ENCODE results near the gene NPAS3.

NPAS3 gene

DNA sequence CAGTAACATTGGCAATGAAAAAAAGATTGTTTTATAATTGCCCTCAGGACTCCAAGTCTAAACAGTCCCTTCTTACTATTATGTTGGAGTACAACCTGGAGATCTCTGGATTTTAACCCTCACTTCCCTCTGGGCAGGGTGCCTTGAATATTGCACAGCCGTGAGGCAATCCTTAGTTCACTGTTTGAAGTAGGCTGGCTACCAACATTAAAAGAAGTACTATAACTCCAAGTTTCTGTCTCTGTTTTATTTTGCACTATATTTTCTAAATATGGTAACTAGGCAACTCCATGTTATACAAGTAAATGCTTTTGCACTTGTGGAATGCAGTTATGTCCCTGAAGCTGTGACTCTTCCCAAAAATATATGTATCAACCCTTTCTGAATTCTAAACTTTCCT is 521.5 kb downstream of the NPAS3 start:
- in situ Hi-C loops (cut with HindIII; ENCODE audit: low sequenced_read_pairs), result no loop called here

DNA sequence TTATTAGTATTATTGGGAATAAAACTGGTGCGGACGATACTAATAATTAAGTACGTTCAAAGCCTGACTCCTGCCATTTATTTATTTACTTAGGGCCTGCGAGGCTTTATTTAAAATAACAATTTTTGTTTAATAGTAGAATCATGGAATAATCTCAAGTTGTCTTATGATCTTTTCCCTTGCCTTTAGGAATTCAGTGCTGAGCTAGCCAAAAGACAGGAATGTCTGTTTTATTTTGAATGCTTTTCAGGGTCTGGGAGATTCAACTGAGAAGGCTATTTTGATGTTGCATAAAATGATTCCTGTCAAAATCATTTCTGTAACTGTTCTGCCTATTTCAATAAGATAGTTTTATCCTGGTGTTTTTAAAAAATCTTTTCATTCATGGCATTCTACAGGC is 522.4 kb downstream of the NPAS3 start:
- in situ Hi-C loops (cut with HindIII; ENCODE audit: low sequenced_read_pairs), result no loop called here

GRCh38 chr14:33463731-33464130 is 525.1 kb downstream of the NPAS3 start:
- in situ Hi-C loops (cut with HindIII; ENCODE audit: low sequenced_read_pairs), result no loop called here

GRCh38 chr14:33464254-33464962 is 525.7 kb downstream of the NPAS3 start:
- in situ Hi-C loops (cut with HindIII; ENCODE audit: low sequenced_read_pairs), result no loop called here

- in situ Hi-C loops (cut with HindIII; ENCODE audit: low sequenced_read_pairs), result no loop called here
These were observed 527.4 kb downstream of the NPAS3 start for GRCh38 chr14:33465846-33466700.

DNA sequence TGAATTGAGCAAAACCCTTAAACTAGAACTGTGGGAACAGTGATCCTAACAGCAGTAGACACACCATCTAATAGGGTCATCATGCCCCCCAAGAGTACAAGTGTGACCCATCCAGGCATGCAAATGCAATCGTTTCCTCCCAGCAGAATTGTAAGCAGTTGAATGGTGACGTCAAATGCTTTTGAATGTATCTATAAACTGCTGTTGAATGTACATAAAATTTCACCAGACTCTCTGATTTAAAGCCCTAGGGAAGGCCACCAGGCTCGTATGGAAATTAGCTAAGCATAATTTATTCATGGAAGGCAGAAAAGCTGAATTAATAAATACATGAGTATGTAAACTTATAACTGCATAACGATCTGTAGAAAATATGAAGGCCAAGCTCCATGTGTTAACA is 529.3 kb downstream of the NPAS3 start:
- in situ Hi-C loops (cut with HindIII; ENCODE audit: low sequenced_read_pairs), result no loop called here

DNA sequence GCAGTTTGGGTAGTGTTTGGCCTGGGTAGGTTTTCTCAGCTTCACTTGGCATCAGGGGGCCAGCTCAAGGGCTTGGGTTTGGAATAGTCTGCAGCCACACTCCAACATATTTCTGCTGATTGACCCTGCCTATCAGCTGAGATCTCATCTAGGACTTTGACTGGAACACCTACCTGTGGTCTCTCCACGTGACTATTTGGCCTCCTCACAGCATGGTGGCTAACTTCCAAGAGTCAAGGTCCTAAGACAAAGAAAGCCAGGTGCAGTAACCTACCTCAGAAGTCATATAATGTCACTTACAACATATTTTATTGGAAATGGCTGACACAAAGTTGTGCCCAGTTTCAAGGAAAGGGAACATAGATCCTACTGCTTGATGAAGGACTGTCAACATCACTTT is 531.2 kb downstream of the NPAS3 start:
- in situ Hi-C loops (cut with HindIII; ENCODE audit: low sequenced_read_pairs), result no loop called here

DNA sequence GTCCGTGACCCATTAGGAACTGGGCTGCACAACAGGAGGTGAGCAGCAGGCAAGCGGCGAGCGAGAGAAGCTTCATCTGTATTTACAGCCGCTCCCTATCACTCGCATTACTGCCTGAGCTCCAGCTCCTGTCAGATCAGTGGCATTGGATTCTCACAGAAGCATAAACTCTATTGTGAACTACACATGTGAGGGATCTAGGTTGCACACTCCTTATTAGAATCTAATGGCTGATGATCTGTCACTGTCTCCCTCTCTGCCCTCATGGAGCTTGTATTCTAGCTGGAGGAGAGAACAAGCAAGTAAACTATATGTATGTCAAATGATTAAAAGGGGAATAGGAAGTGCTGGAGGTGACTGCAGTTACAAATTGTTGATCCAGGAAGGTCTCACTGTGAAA is 533.1 kb downstream of the NPAS3 start:
- in situ Hi-C loops (cut with HindIII; ENCODE audit: low sequenced_read_pairs), result no loop called here

DNA sequence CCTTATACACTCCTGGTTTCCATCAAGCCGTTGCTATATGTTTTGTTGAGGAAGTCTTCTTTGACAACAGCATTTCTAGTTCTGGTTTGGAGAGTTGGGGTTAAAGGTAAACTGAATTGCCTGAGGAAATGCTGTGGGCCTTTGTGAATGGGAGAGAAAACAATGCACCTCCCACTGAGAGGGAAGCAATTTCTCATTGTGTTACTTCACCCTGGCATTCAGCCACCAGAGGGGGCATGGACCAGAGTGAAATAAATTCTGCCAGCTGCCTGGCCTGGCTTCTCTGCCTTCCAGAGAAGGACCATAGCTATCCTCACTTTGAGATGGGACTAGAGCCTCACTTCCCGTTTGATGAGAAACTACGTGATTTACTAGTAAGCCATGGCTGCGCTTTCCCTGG is 536.9 kb downstream of the NPAS3 start:
- in situ Hi-C loops (cut with HindIII; ENCODE audit: low sequenced_read_pairs), result no loop called here

- in situ Hi-C loops (cut with HindIII; ENCODE audit: low sequenced_read_pairs), result no loop called here
These were observed 539.1 kb downstream of the NPAS3 start for GRCh38 chr14:33477797-33478196.

- in situ Hi-C loops (cut with HindIII; ENCODE audit: low sequenced_read_pairs), result no loop called here
These were observed 541.6 kb downstream of the NPAS3 start for GRCh38 chr14:33480071-33480886.

DNA sequence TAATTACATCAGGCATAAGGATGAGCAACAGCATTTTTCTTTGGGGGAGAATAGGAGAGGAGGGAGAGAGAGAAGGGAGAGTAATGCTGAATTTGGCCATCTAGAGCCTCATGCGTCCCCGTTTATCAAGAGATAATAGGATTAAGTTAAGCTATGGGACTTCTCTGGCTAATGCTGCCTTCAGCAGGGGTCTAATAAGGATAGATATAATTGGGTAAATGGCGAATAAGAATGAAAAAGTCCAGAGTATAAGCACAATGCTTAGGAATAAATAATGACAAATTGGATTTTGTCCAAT is 542.2 kb downstream of the NPAS3 start:
- in situ Hi-C loops (cut with HindIII; ENCODE audit: low sequenced_read_pairs), result no loop called here

DNA sequence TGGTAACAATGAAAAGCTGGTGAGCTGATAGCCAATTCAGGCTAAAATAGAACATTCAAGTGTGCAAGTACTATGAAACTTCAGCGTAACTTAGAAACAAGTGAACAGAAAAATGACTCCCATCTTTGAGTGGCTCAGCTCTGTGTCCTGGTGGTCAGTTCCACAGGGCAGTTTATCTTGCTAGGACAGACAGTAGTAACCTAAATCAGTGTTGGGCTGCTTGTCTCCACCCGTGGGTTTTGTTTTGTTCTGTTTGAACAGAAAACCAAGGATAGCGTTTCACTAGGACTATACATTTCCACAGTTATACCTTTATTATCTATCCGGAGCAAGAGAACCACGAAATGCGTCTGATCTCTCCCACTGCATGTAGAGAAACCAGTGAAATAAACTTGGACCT is 544.4 kb downstream of the NPAS3 start:
- in situ Hi-C loops (cut with HindIII; ENCODE audit: low sequenced_read_pairs), result no loop called here

DNA sequence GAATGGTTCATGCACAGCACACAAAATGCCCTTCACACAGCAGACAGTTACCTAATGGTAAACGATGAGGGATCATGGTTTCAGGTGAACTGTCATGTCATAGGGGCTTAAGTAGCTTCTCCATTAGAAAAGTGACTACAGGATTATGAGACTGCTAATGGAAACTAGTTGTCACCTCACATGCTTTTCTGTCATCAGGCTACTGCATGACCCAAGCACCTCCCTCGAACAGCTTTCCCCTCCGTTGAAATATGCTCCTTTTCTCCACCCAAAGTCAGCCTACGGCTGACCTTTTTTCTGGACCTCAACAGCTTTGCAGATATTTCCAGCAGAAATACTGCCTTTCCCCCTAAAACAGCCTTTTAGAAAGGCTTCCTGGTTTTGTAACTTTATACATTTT is 544.9 kb downstream of the NPAS3 start:
- in situ Hi-C loops (cut with HindIII; ENCODE audit: low sequenced_read_pairs), result no loop called here

DNA sequence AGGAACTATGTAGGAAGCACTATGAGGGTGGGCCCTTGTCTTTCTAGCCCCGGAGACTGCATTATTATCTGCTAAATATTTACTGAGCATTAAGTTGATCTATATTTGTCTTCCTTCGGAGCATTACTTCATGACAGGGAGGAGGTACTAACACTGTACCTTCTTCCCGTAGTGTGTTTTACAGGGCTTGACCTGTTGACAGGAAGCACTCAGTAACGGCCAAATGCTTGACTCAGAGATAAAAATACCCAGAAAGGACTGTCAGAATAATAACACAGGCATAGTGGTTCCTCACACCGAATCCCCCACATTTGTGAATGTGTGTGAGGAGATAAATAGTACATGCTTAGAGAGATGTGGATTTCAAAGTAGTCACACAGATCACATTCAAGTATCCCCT is 545.6 kb downstream of the NPAS3 start:
- in situ Hi-C loops (cut with HindIII; ENCODE audit: low sequenced_read_pairs), result no loop called here

- in situ Hi-C loops (cut with HindIII; ENCODE audit: low sequenced_read_pairs), result no loop called here
These were observed 547.7 kb downstream of the NPAS3 start for GRCh38 chr14:33486332-33486890.

- in situ Hi-C loops (cut with HindIII; ENCODE audit: low sequenced_read_pairs), result no loop called here
These were observed 549.9 kb downstream of the NPAS3 start for GRCh38 chr14:33488582-33488981.

DNA sequence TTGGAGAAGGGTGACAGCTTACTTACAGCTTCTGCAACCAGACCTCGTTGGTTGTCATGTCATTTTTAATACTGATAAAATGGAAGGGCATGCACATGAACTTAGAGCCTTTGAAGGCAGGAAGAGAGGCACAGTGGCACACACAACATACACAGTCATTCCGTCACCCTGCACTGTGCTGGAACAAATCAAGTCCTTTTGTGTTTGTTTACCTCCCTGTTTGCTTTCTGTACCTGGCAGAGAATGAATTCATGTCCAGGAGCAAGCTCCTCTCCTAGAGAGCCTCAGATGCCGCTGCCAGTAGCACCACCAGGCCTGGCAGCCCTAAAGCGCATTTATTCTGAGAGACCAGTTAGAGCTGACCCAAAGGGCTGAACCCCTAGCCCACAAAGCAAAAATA is 551.9 kb downstream of the NPAS3 start:
- in situ Hi-C loops (cut with HindIII; ENCODE audit: low sequenced_read_pairs), result no loop called here

GRCh38 chr14:33491112-33491511 is 552.4 kb downstream of the NPAS3 start:
- in situ Hi-C loops (cut with HindIII; ENCODE audit: low sequenced_read_pairs), result no loop called here

- in situ Hi-C loops (cut with HindIII; ENCODE audit: low sequenced_read_pairs), result no loop called here
These were observed 553.8 kb downstream of the NPAS3 start for GRCh38 chr14:33492491-33492890.

DNA sequence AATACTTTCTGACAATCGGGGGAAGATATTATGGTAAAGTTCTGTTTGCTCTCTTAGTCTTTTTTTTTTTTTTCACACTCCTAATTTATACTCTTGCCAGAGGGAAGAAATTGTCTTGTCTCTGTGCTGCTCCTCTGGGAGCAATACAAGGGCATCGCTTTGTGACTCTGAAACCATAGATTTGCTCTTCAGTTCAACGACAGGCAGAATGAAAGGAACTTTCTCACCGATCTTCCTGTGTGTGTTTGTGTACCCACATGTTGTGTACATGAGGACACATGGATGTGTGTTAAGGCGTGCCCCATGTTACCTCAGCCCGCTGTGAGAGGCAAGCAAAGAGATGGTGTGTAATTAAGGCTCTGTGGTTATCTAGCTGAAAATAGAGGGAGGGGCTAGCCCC is 554.6 kb downstream of the NPAS3 start:
- in situ Hi-C loops (cut with HindIII; ENCODE audit: low sequenced_read_pairs), result no loop called here
